ENCODE results near the gene KIF13A. TPM values are rescaled to one million over a fixed set of nuclear protein-coding genes. Genes with fewer than 3 reads are reported as not detected.

The KIF13A gene
- total and polyA plus RNA-seq, 9 of the 15 experiments (the other 6 are each of a cell fraction or from before 2014, with no cell fraction given), result 3.6 to 44.3 (median 29.7) TPM

- no TSS peak for BruUV-seq (replicated peaks)
- CTCF ChIA-PET (ENCODE audit: low intra/inter-chr PET ratio), result interaction anchor here (0.7 kb wide), 1 partner anchor 22 kb away, joined by 4 read pairs; no protein-coding TSS in a partner anchor
- Histone ChIP-seq H3K79me2 (ENCODE audit: control insufficient read depth, insufficient read depth, low read length) (no peaks in the 10 kb centered on the region), H3K4me1 (replicated peaks in 1 of 2; ENCODE audit: control insufficient read depth in 2 of 2, insufficient read depth in 2 of 2, low read length in 2 of 2) (no peaks in the 10 kb centered on the region), H3K4me3 (no peak overlapping the region), H3K9me3 (replicated peaks; ENCODE audit: control insufficient read depth, insufficient read depth, low read depth, low read length) (no peaks in the 10 kb centered on the region), H3K27me3 (ENCODE audit: control insufficient read depth in 2 of 2, insufficient read depth in 2 of 2, low read length in 2 of 2) (no peaks in the 10 kb centered on the region), H3K36me3 (ENCODE audit: control insufficient read depth, insufficient read depth, low read length) (peaks cover 59% of the 10 kb centered on the region), H3K9me1 (ENCODE audit: control insufficient read depth, insufficient read depth, low read length) (no peaks in the 10 kb centered on the region), H2AFZ (ENCODE audit: low read depth, low read length) (no peak overlapping the region), H3K27ac (ENCODE audit: extremely low read depth, low read depth, low read length) (no peak overlapping the region), H4K20me1 (replicated peaks; ENCODE audit: control insufficient read depth, insufficient read depth, low read length) (no peaks in the 10 kb centered on the region), H3K9ac (ENCODE audit: insufficient read depth in 1 of 2, low read depth in 2 of 2, low read length in 2 of 2) (no peak overlapping the region), H3K4me2 (ENCODE audit: insufficient read depth, low read length) (no peak overlapping the region)
- no peak for ATAC-seq
- WGBS (ENCODE audit: insufficient coverage, low coverage, missing lambda C conversion rate), result 92% methylated on average over 2 of the region's 2 CpGs
- in situ Hi-C loops (cut with MboI), result no loop called here
- intact Hi-C loops (cut with micrococcal nuclease), result no loop called here
- POLR2A ChIA-PET, result no interaction called here
- no peak for DNase-seq (ENCODE audit: extremely low read depth in 1 of 4, low spot score in 3 of 4)
- FAIRE-seq, result peak; percentile 11
- no peak for TF ChIP-seq REST (IDR thresholded peaks at IDR 0.05; ENCODE audit: borderline replicate concordance)
- TF ChIP-seq REST (CRISPR knock-in tag; IDR thresholded peaks at IDR 0.05; ENCODE audit: low read depth), result no peak
- no peak for TF ChIP-seq ADNP (tag; IDR thresholded peaks at IDR 0.05)
- TF ChIP-seq WHSC1 (IDR thresholded peaks at IDR 0.05; ENCODE audit: low read length), result no peak
- no peak for TF ChIP-seq XRCC4 (IDR thresholded peaks at IDR 0.05; ENCODE audit: extremely low read depth, insufficient read depth, insufficient read length)
- no peak for TF ChIP-seq ZNF175 (CRISPR knock-in tag; IDR thresholded peaks at IDR 0.05; ENCODE audit: low read depth)
- no peak for TF ChIP-seq ZBTB12 (CRISPR knock-in tag; IDR thresholded peaks at IDR 0.05)
- TF ChIP-seq HNRNPL (IDR thresholded peaks at IDR 0.05; ENCODE audit: low read depth, low read length), result no peak
- no peak for TF ChIP-seq ZNF197 (CRISPR knock-in tag; IDR thresholded peaks at IDR 0.05; ENCODE audit: low read depth)
- TF ChIP-seq ZNF253 (CRISPR knock-in tag; conservative IDR thresholded peaks at IDR 0.05), result no peak
- no peak for TF ChIP-seq ZNF696 (CRISPR knock-in tag; conservative IDR thresholded peaks at IDR 0.05)
- no peak for TF ChIP-seq THAP12 (CRISPR knock-in tag; IDR thresholded peaks at IDR 0.05)
These were observed 207.4 kb downstream of the KIF13A start for GRCh38 chr6:17780061-17780460.
